GM12865 (cell line): ENCODE measurements around the gene SASH1.
"Not testable (repeated sequence)": the region's sequence is repeated elsewhere in the genome, so short reads cannot be mapped to it uniquely, and the experiment has no call there.

Experiments
- DNase-seq: peaks from one replicate; pipeline ENCODE4 v3.0.0; 2010; ENCODE audit warnings: low read depth
- H3K4me3 ChIP-seq: 2 replicates; pipeline ENCODE4 v1.5.1; 2011; ENCODE audit warnings: mild to moderate bottlenecking, low read depth, low read length, control low read depth
- CTCF ChIP-seq: IDR thresholded peaks from 2 replicates; pipeline ENCODE4 v1.5.1; 2011; ENCODE audit warnings: low read length, control low read depth, low read depth, inconsistent platforms; ENCODE audit not compliant: insufficient read depth; ENCODE audit errors: missing control alignments

Gene SASH1

GRCh38 chr6:148347441-148348054 lies 4.9 kb downstream of the SASH1 start:
- no peak for TF ChIP-seq CTCF
- no peak overlapping the region for H3K4me3 ChIP-seq

GRCh38 chr6:148348335-148348734 lies 5.7 kb downstream of the SASH1 start:
- H3K4me3 ChIP-seq, result no peak overlapping the region
- TF ChIP-seq CTCF, result no peak
- no peak for DNase-seq

More at GRCh38 chr6:148347441-148348054, 4.9 kb downstream of the SASH1 start:
- DNase-seq, result no peak

GRCh38 chr6:148348778-148349177 lies 6.1 kb downstream of the SASH1 start:
- TF ChIP-seq CTCF, result no peak
- DNase-seq, result no peak
- H3K4me3 ChIP-seq, result no peak overlapping the region

- DNase-seq, result no peak
- H3K4me3 ChIP-seq, result no peak overlapping the region
- TF ChIP-seq CTCF, result no peak
Observed at GRCh38 chr6:148349466-148349865, 6.8 kb downstream of the SASH1 start.

- no peak for TF ChIP-seq CTCF
- no peak for DNase-seq
- no peak overlapping the region for H3K4me3 ChIP-seq
Observed at GRCh38 chr6:148351309-148351708, 8.7 kb downstream of the SASH1 start.

GRCh38 chr6:148352421-148352820 lies 9.8 kb downstream of the SASH1 start:
- not testable (repeated sequence) for H3K4me3 ChIP-seq, DNase-seq

- no peak for TF ChIP-seq CTCF
- no peak overlapping the region for H3K4me3 ChIP-seq
- no peak for DNase-seq
Observed at GRCh38 chr6:148358196-148358785, 15.7 kb downstream of the SASH1 start.
